ENCODE data around the gene CHDH. TPM values are rescaled to one million over a fixed set of nuclear protein-coding genes. Genes with fewer than 3 reads are reported as not detected.

Gene CHDH
- total and polyA plus RNA-seq, 3 experiments from 2014 or later = 0.42 to 0.71 TPM; not detected in 1

GRCh38 chr3:53835257-53835656, 11.0 kb downstream of the CHDH start:
- H3K27me3 ChIP-seq (ENCODE audit: insufficient read depth, low read length, poor library complexity, severe bottlenecking) = no peaks in the 10 kb centered on the region
- no peak for DNase-seq
- H3K27ac Mint-ChIP-seq = no peak overlapping the region
- H3K4me1 Mint-ChIP-seq = no peaks in the 10 kb centered on the region
- no peak overlapping the region for H3K27ac ChIP-seq (ENCODE audit: low read depth, low read length)
- no peak overlapping the region for H3K4me3 Mint-ChIP-seq
- CTCF ChIA-PET = no interaction called here
- H3K36me3 Mint-ChIP-seq = no peaks in the 10 kb centered on the region
- H3K9me3 Mint-ChIP-seq = no peaks in the 10 kb centered on the region
- H3K4me3 ChIP-seq (ENCODE audit: low read length) = no peak overlapping the region
- no peaks in the 10 kb centered on the region for H3K9me3 ChIP-seq (ENCODE audit: low read length)
- H3K27me3 Mint-ChIP-seq = peaks cover 3 to 10% of the 10 kb centered on the region in 2 donors
- no peaks in the 10 kb centered on the region for H3K4me1 ChIP-seq (ENCODE audit: insufficient read depth, low read length)
- POLR2A ChIA-PET = no interaction called here
- no peaks in the 10 kb centered on the region for H3K36me3 ChIP-seq (ENCODE audit: insufficient read depth, low read length)

GRCh38 chr3:53834429-53835095, 11.7 kb downstream of the CHDH start:
- H3K9me3 Mint-ChIP-seq = no peaks in the 10 kb centered on the region
- H3K27ac Mint-ChIP-seq = no peak overlapping the region
- H3K4me3 Mint-ChIP-seq = no peak overlapping the region
- H3K4me1 Mint-ChIP-seq = no peaks in the 10 kb centered on the region
- H3K27ac ChIP-seq (ENCODE audit: low read depth, low read length) = no peak overlapping the region
- H3K36me3 Mint-ChIP-seq = no peaks in the 10 kb centered on the region
- peaks cover 3 to 10% of the 10 kb centered on the region in 2 donors for H3K27me3 Mint-ChIP-seq
- ChIA-PET CTCF (no interaction called here), POLR2A (no interaction called here)
- no peaks in the 10 kb centered on the region for H3K4me1 ChIP-seq (ENCODE audit: insufficient read depth, low read length)
- H3K4me3 ChIP-seq (ENCODE audit: low read length) = no peak overlapping the region
- no peaks in the 10 kb centered on the region for H3K27me3 ChIP-seq (ENCODE audit: insufficient read depth, low read length, poor library complexity, severe bottlenecking)
- no peaks in the 10 kb centered on the region for H3K36me3 ChIP-seq (ENCODE audit: insufficient read depth, low read length)
- DNase-seq = no peak
- H3K9me3 ChIP-seq (ENCODE audit: low read length) = no peaks in the 10 kb centered on the region

- no peak for DNase-seq
- H3K27ac ChIP-seq (ENCODE audit: low read depth, low read length) = no peak overlapping the region
- H3K36me3 Mint-ChIP-seq = no peaks in the 10 kb centered on the region
- POLR2A ChIA-PET = no interaction called here
- H3K9me3 Mint-ChIP-seq = no peaks in the 10 kb centered on the region
- H3K4me3 ChIP-seq (ENCODE audit: low read length) = no peak overlapping the region
- no peak overlapping the region for H3K4me3 Mint-ChIP-seq
- no peaks in the 10 kb centered on the region for H3K9me3 ChIP-seq (ENCODE audit: low read length)
- no peaks in the 10 kb centered on the region for H3K27me3 ChIP-seq (ENCODE audit: insufficient read depth, low read length, poor library complexity, severe bottlenecking)
- CTCF ChIA-PET = no interaction called here
- peaks cover 3 to 7% of the 10 kb centered on the region in 2 donors for H3K27me3 Mint-ChIP-seq
- H3K4me1 Mint-ChIP-seq = no peaks in the 10 kb centered on the region
- no peak overlapping the region for H3K27ac Mint-ChIP-seq
- no peaks in the 10 kb centered on the region for H3K4me1 ChIP-seq (ENCODE audit: insufficient read depth, low read length)
- H3K36me3 ChIP-seq (ENCODE audit: insufficient read depth, low read length) = no peaks in the 10 kb centered on the region
These were observed 12.5 kb downstream of the CHDH start for GRCh38 chr3:53833700-53834099.

GRCh38 chr3:53833053-53833645, 13.1 kb downstream of the CHDH start:
- H3K36me3 Mint-ChIP-seq = no peaks in the 10 kb centered on the region
- ChIA-PET POLR2A (no interaction called here), CTCF (no interaction called here)
- Histone ChIP-seq H3K27ac (ENCODE audit: low read depth, low read length) (no peak overlapping the region), H3K27me3 (ENCODE audit: insufficient read depth, low read length, poor library complexity, severe bottlenecking) (no peaks in the 10 kb centered on the region), H3K36me3 (ENCODE audit: insufficient read depth, low read length) (no peaks in the 10 kb centered on the region), H3K9me3 (ENCODE audit: low read length) (no peaks in the 10 kb centered on the region), H3K4me3 (ENCODE audit: low read length) (no peak overlapping the region), H3K4me1 (ENCODE audit: insufficient read depth, low read length) (no peaks in the 10 kb centered on the region)
- H3K27me3 Mint-ChIP-seq = peaks cover 2 to 3% of the 10 kb centered on the region in 2 donors
- no peak overlapping the region for H3K4me3 Mint-ChIP-seq
- H3K9me3 Mint-ChIP-seq = no peaks in the 10 kb centered on the region
- H3K4me1 Mint-ChIP-seq = no peaks in the 10 kb centered on the region
- peak overlapping the region in 1 of 8 donors; percentile 10 for H3K27ac Mint-ChIP-seq
- DNase-seq = no peak

- Mint-ChIP-seq H3K27ac (no peak overlapping the region), H3K4me1 (no peaks in the 10 kb centered on the region), H3K36me3 (no peaks in the 10 kb centered on the region), H3K9me3 (no peaks in the 10 kb centered on the region), H3K4me3 (no peak overlapping the region), H3K27me3 (no peaks in the 10 kb centered on the region)
- H3K27ac ChIP-seq (ENCODE audit: low read depth, low read length) = no peak overlapping the region
- H3K27me3 ChIP-seq (ENCODE audit: insufficient read depth, low read length, poor library complexity, severe bottlenecking) = no peaks in the 10 kb centered on the region
- DNase-seq = no peak
- no peaks in the 10 kb centered on the region for H3K4me1 ChIP-seq (ENCODE audit: insufficient read depth, low read length)
- POLR2A ChIA-PET = no interaction called here
- H3K4me3 ChIP-seq (ENCODE audit: low read length) = no peak overlapping the region
- CTCF ChIA-PET = no interaction called here
- no peaks in the 10 kb centered on the region for H3K9me3 ChIP-seq (ENCODE audit: low read length)
- no peaks in the 10 kb centered on the region for H3K36me3 ChIP-seq (ENCODE audit: insufficient read depth, low read length)
These were observed 15.3 kb downstream of the CHDH start for GRCh38 chr3:53830944-53831343.

- Mint-ChIP-seq H3K4me1 (no peaks in the 10 kb centered on the region), H3K27me3 (no peaks in the 10 kb centered on the region), H3K4me3 (no peak overlapping the region), H3K27ac (no peak overlapping the region), H3K9me3 (no peaks in the 10 kb centered on the region), H3K36me3 (no peaks in the 10 kb centered on the region)
- DNase-seq = no peak
- Histone ChIP-seq H3K9me3 (ENCODE audit: low read length) (no peaks in the 10 kb centered on the region), H3K4me3 (ENCODE audit: low read length) (no peak overlapping the region), H3K4me1 (ENCODE audit: insufficient read depth, low read length) (no peaks in the 10 kb centered on the region), H3K27me3 (ENCODE audit: insufficient read depth, low read length, poor library complexity, severe bottlenecking) (no peaks in the 10 kb centered on the region), H3K27ac (ENCODE audit: low read depth, low read length) (no peak overlapping the region), H3K36me3 (ENCODE audit: insufficient read depth, low read length) (no peaks in the 10 kb centered on the region)
- POLR2A ChIA-PET = no interaction called here
- CTCF ChIA-PET = no interaction called here
These were observed 16.6 kb downstream of the CHDH start for GRCh38 chr3:53829605-53830004.

GRCh38 chr3:53828581-53828980, 17.6 kb downstream of the CHDH start:
- CTCF ChIA-PET = no interaction called here
- Histone ChIP-seq H3K4me3 (ENCODE audit: low read length) (no peak overlapping the region), H3K27me3 (ENCODE audit: insufficient read depth, low read length, poor library complexity, severe bottlenecking) (no peaks in the 10 kb centered on the region), H3K27ac (ENCODE audit: low read depth, low read length) (no peak overlapping the region), H3K9me3 (ENCODE audit: low read length) (no peaks in the 10 kb centered on the region), H3K36me3 (ENCODE audit: insufficient read depth, low read length) (no peaks in the 10 kb centered on the region), H3K4me1 (ENCODE audit: insufficient read depth, low read length) (no peaks in the 10 kb centered on the region)
- Mint-ChIP-seq H3K27ac (no peak overlapping the region), H3K4me1 (no peaks in the 10 kb centered on the region), H3K9me3 (no peaks in the 10 kb centered on the region), H3K27me3 (no peaks in the 10 kb centered on the region), H3K36me3 (no peaks in the 10 kb centered on the region), H3K4me3 (no peak overlapping the region)
- no peak for DNase-seq
- POLR2A ChIA-PET = no interaction called here

- ChIA-PET POLR2A (no interaction called here), CTCF (interaction anchor here (1.2 kb wide), 1 partner anchor 17 kb away, joined by 3 read pairs; no protein-coding TSS in a partner anchor)
- H3K27ac Mint-ChIP-seq = no peak overlapping the region
- H3K4me1 Mint-ChIP-seq = no peaks in the 10 kb centered on the region
- Histone ChIP-seq H3K4me1 (ENCODE audit: insufficient read depth, low read length) (no peaks in the 10 kb centered on the region), H3K4me3 (ENCODE audit: low read length) (no peak overlapping the region), H3K9me3 (ENCODE audit: low read length) (no peaks in the 10 kb centered on the region), H3K27me3 (ENCODE audit: insufficient read depth, low read length, poor library complexity, severe bottlenecking) (no peaks in the 10 kb centered on the region), H3K36me3 (ENCODE audit: insufficient read depth, low read length) (no peaks in the 10 kb centered on the region), H3K27ac (ENCODE audit: low read depth, low read length) (no peak overlapping the region)
- no peak overlapping the region for H3K4me3 Mint-ChIP-seq
- H3K27me3 Mint-ChIP-seq = peaks cover 3 to 4% of the 10 kb centered on the region in 2 donors
- DNase-seq = no peak
- no peaks in the 10 kb centered on the region for H3K9me3 Mint-ChIP-seq
- no peaks in the 10 kb centered on the region for H3K36me3 Mint-ChIP-seq
These were observed 20.2 kb downstream of the CHDH start for GRCh38 chr3:53826048-53826447.

Measured in CD8-positive, alpha-beta memory T cell (primary cell).